Ishikawa (cell line): ENCODE data around the gene GALNT2.

Experiments used
- EGR1 ChIP-seq: IDR thresholded peaks from 2 replicates; pipeline ENCODE4 v1.6.1; 2012
- TCF12 ChIP-seq: IDR thresholded peaks from 2 replicates; pipeline ENCODE4 v1.6.1; 2012; ENCODE audit warnings: low read depth
- USF1 ChIP-seq: IDR thresholded peaks from 2 replicates; pipeline ENCODE4 v1.6.1; 2012
- TF ChIP-seq, protein P1 (sequence below): IDR thresholded peaks from 2 replicates; pipeline ENCODE4 v1.6.1; 2012

GRCh38 chr1:230299191-230300006, 232.4 kb downstream of the GALNT2 start:
- TF ChIP-seq TCF12 (no peak), USF1 (no peak), EGR1 (no peak)
- TF ChIP-seq, protein P1, sequence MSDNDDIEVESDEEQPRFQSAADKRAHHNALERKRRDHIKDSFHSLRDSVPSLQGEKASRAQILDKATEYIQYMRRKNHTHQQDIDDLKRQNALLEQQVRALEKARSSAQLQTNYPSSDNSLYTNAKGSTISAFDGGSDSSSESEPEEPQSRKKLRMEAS, result no peak
